H9 (cell line): Measurements from ENCODE around the gene CD86. TPM values are rescaled to one million over a fixed set of nuclear protein-coding genes. Genes with fewer than 3 reads are reported as not detected.

ENCODE experiments used
- DNase-seq: peaks from one replicate; pipeline ENCODE4 v3.0.0-alpha.2; 2017
- H2AFZ ChIP-seq: one replicate; pipeline ENCODE4 v1.6.1; 2013; ENCODE audit warnings: mild to moderate bottlenecking, low read length, control low read depth, moderate library complexity
- H2AK5ac ChIP-seq: 2 replicates; pipeline ENCODE4 v1.6.1; 2013; ENCODE audit warnings: low read length, control low read depth, mixed read lengths; ENCODE audit not compliant: insufficient read length
- H2BK120ac ChIP-seq: one replicate; pipeline ENCODE4 v1.6.1; 2013; ENCODE audit warnings: low read depth, mild to moderate bottlenecking, low read length, control low read depth, inconsistent platforms; ENCODE audit not compliant: poor library complexity, severe bottlenecking
- H2BK12ac ChIP-seq: 2 replicates; pipeline ENCODE4 v1.6.1; 2013; ENCODE audit warnings: low read length, control low read depth, mixed read lengths, low read depth; ENCODE audit not compliant: insufficient read length
- H2BK15ac ChIP-seq: 2 replicates; pipeline ENCODE4 v1.6.1; 2013; ENCODE audit warnings: low read depth, low read length, control low read depth
- H2BK20ac ChIP-seq: one replicate; pipeline ENCODE4 v1.6.1; 2013; ENCODE audit warnings: low read depth, mild to moderate bottlenecking, low read length, control low read depth, inconsistent platforms; ENCODE audit not compliant: poor library complexity, severe bottlenecking
- H2BK5ac ChIP-seq: 2 replicates; pipeline ENCODE4 v1.6.1; 2013; ENCODE audit warnings: low read length, control low read depth, mixed read lengths; ENCODE audit not compliant: insufficient read length
- H3K14ac ChIP-seq: 2 replicates; pipeline ENCODE4 v1.6.1; 2013; ENCODE audit warnings: low read length, control low read depth; ENCODE audit not compliant: insufficient read depth
- H3K18ac ChIP-seq: 2 replicates; pipeline ENCODE4 v1.6.1; 2013; ENCODE audit warnings: low read depth, mild to moderate bottlenecking, mixed read lengths, low read length, control low read depth; ENCODE audit not compliant: insufficient read length
- H3K23ac ChIP-seq: 2 replicates; pipeline ENCODE4 v1.6.1; 2013; ENCODE audit warnings: low read length, control low read depth, mixed read lengths, low read depth; ENCODE audit not compliant: insufficient read length
- H3K23me2 ChIP-seq: 2 replicates; pipeline ENCODE4 v1.6.1; 2013; ENCODE audit warnings: low read depth, mild to moderate bottlenecking, mixed read lengths, low read length, control low read depth; ENCODE audit not compliant: insufficient read length, poor library complexity, severe bottlenecking
- H3K27ac ChIP-seq: 2 replicates; pipeline ENCODE4 v1.5.1; 2013; ENCODE audit warnings: low read length, control low read depth, mixed read lengths, low read depth; ENCODE audit not compliant: insufficient read length
- H3K27me3 ChIP-seq: 2 replicates; pipeline ENCODE4 v1.6.1; 2013; ENCODE audit warnings: low read length, control low read depth, inconsistent platforms; ENCODE audit not compliant: insufficient read depth
- H3K4ac ChIP-seq: 2 replicates; pipeline ENCODE4 v1.6.1; 2013; ENCODE audit warnings: low read depth, mild to moderate bottlenecking, control low read depth, inconsistent platforms, low read length, moderate library complexity
- H3K4me1 ChIP-seq: 2 replicates; pipeline ENCODE4 v1.6.1; 2013; ENCODE audit warnings: low read length, control low read depth, inconsistent platforms; ENCODE audit not compliant: insufficient read depth
- H3K4me2 ChIP-seq: 2 replicates; pipeline ENCODE4 v1.6.1; 2013; ENCODE audit warnings: low read length, control low read depth, mixed read lengths; ENCODE audit not compliant: insufficient read length, insufficient read depth
- H3K56ac ChIP-seq: 2 replicates; pipeline ENCODE4 v1.6.1; 2013; ENCODE audit warnings: low read depth, mild to moderate bottlenecking, mixed read lengths, low read length, control low read depth; ENCODE audit not compliant: insufficient read length
- H3K79me1 ChIP-seq: 2 replicates; pipeline ENCODE4 v1.6.1; 2013; ENCODE audit warnings: low read depth, mild to moderate bottlenecking, moderate library complexity, low read length, control low read depth, inconsistent platforms; ENCODE audit not compliant: insufficient read depth, poor library complexity, severe bottlenecking
- H3K79me2 ChIP-seq: 2 replicates; pipeline ENCODE4 v1.6.1; 2013; ENCODE audit warnings: low read length, control low read depth, inconsistent platforms; ENCODE audit not compliant: insufficient read depth
- H3K9ac ChIP-seq: 2 replicates; pipeline ENCODE4 v1.6.1; 2013; ENCODE audit warnings: low read length, control low read depth, mixed read lengths; ENCODE audit not compliant: insufficient read length; ENCODE audit errors: extremely low read depth
- H3K9me3 ChIP-seq: one replicate; pipeline ENCODE4 v1.6.1; 2013; ENCODE audit warnings: low read depth, low read length, inconsistent platforms; ENCODE audit not compliant: control insufficient read depth
- H3T11ph ChIP-seq: one replicate; pipeline ENCODE4 v1.6.1; 2013; ENCODE audit warnings: mild to moderate bottlenecking, low read length, control low read depth, inconsistent platforms
- H4K20me1 ChIP-seq: one replicate; pipeline ENCODE4 v1.6.1; 2013; ENCODE audit not compliant: control insufficient read depth, insufficient read length, insufficient read depth
- H4K5ac ChIP-seq: 2 replicates; pipeline ENCODE4 v1.6.1; 2013; ENCODE audit warnings: low read depth, mild to moderate bottlenecking, mixed read lengths, low read length, control low read depth; ENCODE audit not compliant: insufficient read length
- H4K8ac ChIP-seq: replicated peaks from 2 replicates; pipeline ENCODE4 v1.6.1; 2013; ENCODE audit warnings: low read length, control low read depth, mixed read lengths, low read depth; ENCODE audit not compliant: insufficient read length
- H4K91ac ChIP-seq: 2 replicates; pipeline ENCODE4 v1.6.1; 2013; ENCODE audit warnings: low read depth, mild to moderate bottlenecking, moderate library complexity, mixed read lengths, low read length, control low read depth; ENCODE audit not compliant: insufficient read length
- H3K27ac Mint-ChIP-seq, 3 experiments: 2 replicates in 2 of 3; 3 replicates in 1 of 3; pipeline ENCODE4 v1.8.0; 2020 to 2021; ENCODE audit warnings: mixed read lengths in 3 of 3, mild to moderate bottlenecking in 1 of 3, moderate library complexity in 1 of 3
- H3K27me3 Mint-ChIP-seq: 2 replicates; pipeline ENCODE4 v1.8.0; 2021; ENCODE audit warnings: low read depth, mild to moderate bottlenecking, moderate library complexity, mixed read lengths
- H3K36me3 Mint-ChIP-seq, 3 experiments: 2 replicates in 2 of 3; 3 replicates in 1 of 3; pipeline ENCODE4 v1.8.0; 2020 to 2021; ENCODE audit warnings: low read depth in 3 of 3, mixed read lengths in 3 of 3; ENCODE audit not compliant: insufficient read depth in 1 of 3
- H3K4me1 Mint-ChIP-seq, 2 experiments: 2 replicates each; pipeline ENCODE4 v1.8.0; 2020; ENCODE audit warnings: mixed read lengths in 2 of 2
- H3K4me3 Mint-ChIP-seq, 2 experiments: 2 replicates in 1 of 2; 3 replicates in 1 of 2; pipeline ENCODE4 v1.8.0; 2020 to 2021; ENCODE audit warnings: mild to moderate bottlenecking in 2 of 2, mixed read lengths in 2 of 2, moderate library complexity in 1 of 2
- H3K9me3 Mint-ChIP-seq, 2 experiments: 2 replicates in 1 of 2; 3 replicates in 1 of 2; pipeline ENCODE4 v1.8.0; 2020; ENCODE audit warnings: mild to moderate bottlenecking in 2 of 2, mixed read lengths in 2 of 2, moderate library complexity in 1 of 2
- WGBS: extraction: QIAGEN DNeasy Blood & Tissue Kit; methylation state at CpG from one replicate; pipeline ENCODE4 v1.1.7; 2013; ENCODE audit warnings: missing lambda C conversion rate, low lambda C conversion rate, mixed read lengths; ENCODE audit not compliant: insufficient read length; ENCODE audit errors: extremely low coverage; 5-methylcytosine and 5-hydroxymethylcytosine counted together
- total RNA-seq: library from RNA; stranded (reverse); gene quantifications from 2 replicates; pipeline ENCODE4 v1.2.1, GENCODE V29; 2021
- TF ChIP-seq, protein P1 (sequence below): fragments of 200-600 bp; sonication (generic); conservative IDR thresholded peaks from 3 replicates; pipeline ENCODE4 v1.8.0; 2021; ENCODE audit warnings: antibody characterized with exemption, mild to moderate bottlenecking

CD86 gene
- total RNA-seq, 1 experiment from 2014 or later: not detected

DNA sequence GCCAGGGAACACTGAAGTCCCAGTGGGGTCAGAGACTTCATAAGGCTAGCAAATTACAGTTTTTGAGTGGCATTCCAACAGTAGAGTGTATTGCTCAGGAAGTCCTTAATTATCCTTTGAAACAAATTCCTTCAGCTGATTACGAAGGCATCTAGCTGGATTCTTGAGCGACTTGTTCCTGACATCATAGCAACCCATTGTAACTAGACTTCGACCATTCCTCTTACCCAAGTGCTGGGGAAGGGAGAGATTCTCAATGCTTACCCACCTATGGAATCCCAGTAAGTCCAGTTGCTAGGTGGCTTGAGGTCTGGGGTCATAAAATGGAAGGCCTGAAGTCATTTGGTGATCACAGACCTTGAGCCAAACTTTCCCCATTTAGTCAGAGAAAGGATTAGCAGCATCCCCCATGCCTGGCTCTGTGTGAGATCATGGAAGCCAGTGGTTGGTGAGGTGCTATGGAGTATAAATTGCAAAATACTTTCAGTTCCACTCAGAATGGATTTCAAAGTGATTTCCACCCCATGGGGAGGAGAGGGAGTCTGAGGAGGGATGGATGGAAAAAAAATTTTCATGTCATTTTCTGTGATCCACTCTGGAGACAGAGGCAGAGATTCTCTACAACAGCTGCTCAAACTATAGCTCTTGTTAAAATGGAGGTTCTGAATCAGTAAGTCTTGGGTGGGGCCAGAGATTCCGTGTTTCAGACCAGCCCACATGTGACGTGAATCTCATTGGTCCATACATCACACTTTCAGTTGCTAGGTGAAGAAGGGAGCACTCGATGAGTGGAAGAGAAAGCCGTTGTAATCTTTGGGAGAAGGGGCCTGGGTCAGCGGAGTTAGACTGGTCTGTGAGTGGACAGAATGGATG is 45.7 kb downstream of the CD86 start:
- Histone ChIP-seq H3K79me1 (no peaks in the 10 kb centered on the region), H2BK15ac (no peak overlapping the region), H3K9ac (no peak overlapping the region), H3K14ac (no peak overlapping the region), H3K23me2 (no peaks in the 10 kb centered on the region), H4K8ac (no peak overlapping the region), H3K4me1 (no peaks in the 10 kb centered on the region), H3K4ac (no peak overlapping the region), H2BK5ac (no peak overlapping the region), H2BK20ac (no peak overlapping the region), H3K23ac (no peak overlapping the region), H3K27me3 (no peaks in the 10 kb centered on the region), H3K9me3 (no peaks in the 10 kb centered on the region), H4K20me1 (no peaks in the 10 kb centered on the region), H3K18ac (no peak overlapping the region), H3K27ac (no peak overlapping the region), H2BK12ac (no peak overlapping the region), H4K91ac (no peak overlapping the region), H3K4me2 (no peak overlapping the region), H3K56ac (no peak overlapping the region), H2AFZ (no peak overlapping the region), H3T11ph (no peak overlapping the region), H2BK120ac (no peak overlapping the region), H2AK5ac (no peak overlapping the region), H4K5ac (no peak overlapping the region), H3K79me2 (no peaks in the 10 kb centered on the region)
- no peak for DNase-seq
- Mint-ChIP-seq H3K4me1 (peaks cover 0 to 7% of the 10 kb centered on the region in 2 experiments; a peak in 2 of 4 replicates), H3K4me3 (no peak overlapping the region), H3K36me3 (no peaks in the 10 kb centered on the region), H3K9me3 (no peaks in the 10 kb centered on the region), H3K27me3 (no peaks in the 10 kb centered on the region), H3K27ac (no peak overlapping the region)
- TF ChIP-seq, protein P1, sequence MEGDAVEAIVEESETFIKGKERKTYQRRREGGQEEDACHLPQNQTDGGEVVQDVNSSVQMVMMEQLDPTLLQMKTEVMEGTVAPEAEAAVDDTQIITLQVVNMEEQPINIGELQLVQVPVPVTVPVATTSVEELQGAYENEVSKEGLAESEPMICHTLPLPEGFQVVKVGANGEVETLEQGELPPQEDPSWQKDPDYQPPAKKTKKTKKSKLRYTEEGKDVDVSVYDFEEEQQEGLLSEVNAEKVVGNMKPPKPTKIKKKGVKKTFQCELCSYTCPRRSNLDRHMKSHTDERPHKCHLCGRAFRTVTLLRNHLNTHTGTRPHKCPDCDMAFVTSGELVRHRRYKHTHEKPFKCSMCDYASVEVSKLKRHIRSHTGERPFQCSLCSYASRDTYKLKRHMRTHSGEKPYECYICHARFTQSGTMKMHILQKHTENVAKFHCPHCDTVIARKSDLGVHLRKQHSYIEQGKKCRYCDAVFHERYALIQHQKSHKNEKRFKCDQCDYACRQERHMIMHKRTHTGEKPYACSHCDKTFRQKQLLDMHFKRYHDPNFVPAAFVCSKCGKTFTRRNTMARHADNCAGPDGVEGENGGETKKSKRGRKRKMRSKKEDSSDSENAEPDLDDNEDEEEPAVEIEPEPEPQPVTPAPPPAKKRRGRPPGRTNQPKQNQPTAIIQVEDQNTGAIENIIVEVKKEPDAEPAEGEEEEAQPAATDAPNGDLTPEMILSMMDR: no peak
- WGBS: no CpG with 5 or more reads among the region's 8 CpGs
